IMR-90 (cell line): ENCODE data around the gene CYP2A7. TPM values are rescaled to one million over a fixed set of nuclear protein-coding genes. Genes with fewer than 3 reads are reported as not detected.

Experiments used
- ATAC-seq: fragments of 200-7000 bp; cut with Tn5 transposase; 2 replicates; pipeline ENCODE4 v1.9.1; 2020; ENCODE audit warnings: low read depth, mild to moderate bottlenecking, moderate library complexity
- BruUV-seq: library from RNA; stranded (reverse); fragments of 400-500 nt; replicated peaks from 2 replicates; lab custom pipeline; 2021; lab: Mats Ljungman, UMichigan
- CTCF ChIA-PET: fragments of 300-600 bp; formaldehyde crosslinking; extraction: SDS; loops from one replicate; lab custom pipeline; 2021; ENCODE audit warnings: antibody characterized with exemption; lab: Yijun Ruan, JAX
- POLR2A ChIA-PET: fragments of 300-600 bp; sonication (Branson Sonifier 250); formaldehyde crosslinking; loops from one replicate; lab custom pipeline; 2022; ENCODE audit warnings: antibody characterized with exemption; ENCODE audit not compliant: unreplicated experiment; lab: Charles Lee
- DNase-seq: peaks from one replicate; pipeline ENCODE4 v3.0.0; 2013
- H2AFZ ChIP-seq: replicated peaks from 2 replicates; pipeline ENCODE3; 2013; ENCODE audit warnings: low read length, mild to moderate bottlenecking; ENCODE audit not compliant: poor library complexity
- H2AK5ac ChIP-seq: 2 replicates; pipeline ENCODE4 v1.6.1; 2013; ENCODE audit warnings: low read depth, low read length, inconsistent platforms
- H2AK9ac ChIP-seq: replicated peaks from 2 replicates; pipeline ENCODE3; 2013; ENCODE audit warnings: mild to moderate bottlenecking, low read depth, low read length, moderate library complexity; ENCODE audit not compliant: poor library complexity
- H2BK120ac ChIP-seq: 2 replicates; pipeline ENCODE4 v1.6.1; 2013; ENCODE audit warnings: low read depth, low read length, inconsistent platforms
- H2BK15ac ChIP-seq: 3 replicates; pipeline ENCODE4 v1.6.1; 2013; ENCODE audit warnings: low read depth, low read length, inconsistent platforms
- H2BK20ac ChIP-seq: 2 replicates; pipeline ENCODE4 v1.6.1; 2013; ENCODE audit warnings: low read depth, mild to moderate bottlenecking, inconsistent platforms, low read length, moderate library complexity
- H2BK5ac ChIP-seq: 2 replicates; pipeline ENCODE4 v1.6.1; 2013; ENCODE audit warnings: mild to moderate bottlenecking, low read depth, low read length, inconsistent platforms; ENCODE audit not compliant: poor library complexity, severe bottlenecking
- H3K14ac ChIP-seq: replicated peaks from 2 replicates; pipeline ENCODE4 v1.6.1; 2013; ENCODE audit warnings: low read depth, low read length, inconsistent platforms
- H3K18ac ChIP-seq: 2 replicates; pipeline ENCODE4 v1.6.1; 2013; ENCODE audit warnings: low read depth, low read length, control low read depth
- H3K23ac ChIP-seq: 2 replicates; pipeline ENCODE4 v1.6.1; 2013; ENCODE audit warnings: low read depth, low read length, inconsistent platforms
- H3K27ac ChIP-seq: 2 replicates; pipeline ENCODE4 v1.5.1; 2013; ENCODE audit warnings: mild to moderate bottlenecking, control low read depth, low read length; ENCODE audit not compliant: insufficient read depth
- H3K27me3 ChIP-seq: 2 replicates; pipeline ENCODE4 v1.6.1; 2013; ENCODE audit warnings: low read length; ENCODE audit not compliant: control insufficient read depth, insufficient read depth
- H3K36me3 ChIP-seq: 2 replicates; pipeline ENCODE4 v1.6.1; 2013; ENCODE audit warnings: low read length, mixed read lengths; ENCODE audit not compliant: control insufficient read depth, insufficient read depth
- H3K4ac ChIP-seq: 2 replicates; pipeline ENCODE4 v1.6.1; 2013; ENCODE audit warnings: low read depth, low read length, inconsistent platforms
- H3K4me1 ChIP-seq: 2 replicates; pipeline ENCODE4 v1.6.1; 2013; ENCODE audit warnings: low read length, mixed read lengths; ENCODE audit not compliant: control insufficient read depth, insufficient read depth
- H3K4me2 ChIP-seq: 2 replicates; pipeline ENCODE4 v1.6.1; 2013; ENCODE audit warnings: low read depth, mild to moderate bottlenecking, control low read depth, low read length, moderate library complexity
- H3K4me3 ChIP-seq: 2 replicates; pipeline ENCODE4 v1.5.1; 2013; ENCODE audit warnings: low read depth, mild to moderate bottlenecking, control low read depth, low read length, moderate library complexity; ENCODE audit not compliant: insufficient read depth
- H3K56ac ChIP-seq: 2 replicates; pipeline ENCODE4 v1.6.1; 2013; ENCODE audit warnings: low read length, inconsistent platforms; ENCODE audit not compliant: insufficient read depth; ENCODE audit errors: extremely low read depth
- H3K79me1 ChIP-seq, 2 experiments: 2 replicates each; pipeline ENCODE4 v1.6.1; 2013; ENCODE audit warnings: low read length in 2 of 2, inconsistent platforms in 1 of 2, low read depth in 1 of 2
- H3K9ac ChIP-seq: 2 replicates; pipeline ENCODE4 v1.6.1; 2013; ENCODE audit warnings: low read depth, low read length, control low read depth
- H3K9me1 ChIP-seq: 2 replicates; pipeline ENCODE4 v1.6.1; 2013; ENCODE audit warnings: low read length, inconsistent platforms; ENCODE audit not compliant: insufficient read depth
- H3K9me3 ChIP-seq: 2 replicates; pipeline ENCODE4 v1.6.1; 2013; ENCODE audit warnings: low read length; ENCODE audit not compliant: control insufficient read depth, insufficient read depth
- H4K20me1 ChIP-seq: 2 replicates; pipeline ENCODE4 v1.6.1; 2013; ENCODE audit warnings: low read length, inconsistent platforms; ENCODE audit not compliant: insufficient read depth
- H4K5ac ChIP-seq: 2 replicates; pipeline ENCODE4 v1.6.1; 2013; ENCODE audit warnings: mild to moderate bottlenecking, low read depth, low read length, control low read depth
- H4K8ac ChIP-seq, 2 experiments: 2 replicates each; pipeline ENCODE4 v1.6.1; 2013; ENCODE audit warnings: low read depth in 2 of 2, low read length in 2 of 2, control low read depth in 1 of 2, inconsistent platforms in 1 of 2
- H4K91ac ChIP-seq: 2 replicates; pipeline ENCODE4 v1.6.1; 2013; ENCODE audit warnings: low read depth, low read length, inconsistent platforms; ENCODE audit not compliant: insufficient read depth
- CTCF ChIP-seq: conservative IDR thresholded peaks from 2 replicates; pipeline ENCODE4 v1.5.1; 2012; ENCODE audit warnings: mild to moderate bottlenecking, low read depth, low read length, improper control_type of control experiment
- MXI1 ChIP-seq: IDR thresholded peaks from 2 replicates; pipeline ENCODE4 v1.6.1; 2012; ENCODE audit warnings: low read depth, mild to moderate bottlenecking, low read length, moderate library complexity, borderline replicate concordance
- NFE2L2 ChIP-seq: fragments of 150-350 bp; IDR thresholded peaks from 2 replicates; pipeline ENCODE4 v1.6.1; 2016; ENCODE audit warnings: low read depth, mild to moderate bottlenecking, low read length
- RAD21 ChIP-seq: IDR thresholded peaks from 2 replicates; pipeline ENCODE4 v1.6.1; 2012; ENCODE audit warnings: low read length, improper control_type of control experiment
- USF2 ChIP-seq: fragments of 150-350 bp; IDR thresholded peaks from 2 replicates; pipeline ENCODE4 v1.6.1; 2017; ENCODE audit warnings: mild to moderate bottlenecking, antibody characterized with exemption, low read length, low read depth
- WGBS, 2 experiments: methylation state at CpG; one replicate each; pipeline versions ENCODE4 v1.1.5 to v1.1.7; 2013; ENCODE audit warnings: missing lambda C conversion rate in 2 of 2; ENCODE audit not compliant: insufficient read length in 1 of 2; ENCODE audit errors: extremely low coverage in 2 of 2; 5-methylcytosine and 5-hydroxymethylcytosine counted together
- dilution Hi-C: fragments of 300-500 bp; cut with HindIII; formaldehyde crosslinking; loops from one replicate; pipeline ENCODE4 v1.14.3; 2018; ENCODE audit warnings: low sequenced_read_pairs; ENCODE audit not compliant: unreplicated experiment
- in situ Hi-C: fragments of 300-500 bp; cut with MboI; formaldehyde crosslinking; loops from 3 replicates; pipeline ENCODE4 v1.14.3; 2019; ENCODE audit warnings: low sequenced_read_pairs, inconsistent platforms, mixed read lengths
- intact Hi-C: fragments of 100-400 bp; cut with micrococcal nuclease; formaldehyde crosslinking; loops from 2 replicates; pipeline ENCODE4 v1.10.0; 2022
- polyA plus RNA-seq, 3 experiments: library from polyadenylated mRNA; depleted of rRNA; stranded (reverse); fragments of >200 nt; gene quantifications; 2 replicates each; pipeline ENCODE4 v1.2.3, GENCODE V29; 2012; ENCODE audit warnings: low replicate concordance in 1 of 3
- total RNA-seq: library from RNA; depleted of rRNA; stranded (reverse); fragments of >200 nt; gene quantifications from 2 replicates; pipeline ENCODE4 v1.2.3, GENCODE V29; 2012

The CYP2A7 gene
- total and polyA plus RNA-seq, 2 of the 4 experiments (the other 2 are of a cell fraction): not detected

GRCh38 chr19:40908976-40909375, 26.9 kb upstream of the CYP2A7 start:
- no peaks in the 10 kb centered on the region for H3K4me1 ChIP-seq
- H3K9me3 ChIP-seq: no peaks in the 10 kb centered on the region
- no peak overlapping the region for H3K4me3 ChIP-seq
- no peaks in the 10 kb centered on the region for H4K20me1 ChIP-seq
- no peaks in the 10 kb centered on the region for H3K9me1 ChIP-seq
- peaks cover 13% of the 10 kb centered on the region for H3K27me3 ChIP-seq
- H2AK5ac ChIP-seq: no peak overlapping the region
- H3K4me2 ChIP-seq: no peak overlapping the region
- H3K14ac ChIP-seq: no peak overlapping the region
- no peak overlapping the region for H4K5ac ChIP-seq
- H2AFZ ChIP-seq: no peak overlapping the region
- no peak overlapping the region for H2BK15ac ChIP-seq
- ChIA-PET POLR2A (no interaction called here), CTCF (no interaction called here)
- in situ Hi-C loops: no loop called here
- H2BK5ac ChIP-seq: no peak overlapping the region
- H3K23ac ChIP-seq: no peak overlapping the region
- H3K4ac ChIP-seq: no peak overlapping the region
- intact Hi-C loops: no loop called here
- H4K8ac ChIP-seq: no peak overlapping the region
- TF ChIP-seq CTCF (no peak), USF2 (no peak), NFE2L2 (no peak), RAD21 (no peak), MXI1 (no peak)
- no peak overlapping the region for H3K9ac ChIP-seq
- no peak overlapping the region for H4K91ac ChIP-seq
- no peak for ATAC-seq
- H3K18ac ChIP-seq: no peak overlapping the region
- H2BK120ac ChIP-seq: no peak overlapping the region
- H2AK9ac ChIP-seq: no peak overlapping the region
- BruUV-seq: no TSS peak
- no peak overlapping the region for H3K56ac ChIP-seq
- no peaks in the 10 kb centered on the region for H3K79me1 ChIP-seq
- no CpG with 5 or more reads among the region's 6 CpGs for WGBS, 2 experiments
- dilution Hi-C loops: no loop called here
- H3K27ac ChIP-seq: no peak overlapping the region
- no peak for DNase-seq
- no peak overlapping the region for H2BK20ac ChIP-seq
- no peaks in the 10 kb centered on the region for H3K36me3 ChIP-seq
